ENCODE data around the gene MIGA2.
A peak's percentile ranks its signal among the peaks of the same experiment; 100 is the strongest.
"Not testable (repeated sequence)": the region's sequence is repeated elsewhere in the genome, so short reads cannot be mapped to it uniquely, and the experiment has no call there.

MIGA2 gene

GRCh38 chr9:129011170-129011569, 25.3 kb upstream of the MIGA2 start:
- DNase-seq (ENCODE audit: low spot score) = no peak

- no peak for DNase-seq (ENCODE audit: low spot score)
Observed at GRCh38 chr9:129011761-129012181, 24.7 kb upstream of the MIGA2 start.

- no peak for DNase-seq (ENCODE audit: low spot score)
Observed at GRCh38 chr9:129012343-129012742, 24.1 kb upstream of the MIGA2 start.

DNA sequence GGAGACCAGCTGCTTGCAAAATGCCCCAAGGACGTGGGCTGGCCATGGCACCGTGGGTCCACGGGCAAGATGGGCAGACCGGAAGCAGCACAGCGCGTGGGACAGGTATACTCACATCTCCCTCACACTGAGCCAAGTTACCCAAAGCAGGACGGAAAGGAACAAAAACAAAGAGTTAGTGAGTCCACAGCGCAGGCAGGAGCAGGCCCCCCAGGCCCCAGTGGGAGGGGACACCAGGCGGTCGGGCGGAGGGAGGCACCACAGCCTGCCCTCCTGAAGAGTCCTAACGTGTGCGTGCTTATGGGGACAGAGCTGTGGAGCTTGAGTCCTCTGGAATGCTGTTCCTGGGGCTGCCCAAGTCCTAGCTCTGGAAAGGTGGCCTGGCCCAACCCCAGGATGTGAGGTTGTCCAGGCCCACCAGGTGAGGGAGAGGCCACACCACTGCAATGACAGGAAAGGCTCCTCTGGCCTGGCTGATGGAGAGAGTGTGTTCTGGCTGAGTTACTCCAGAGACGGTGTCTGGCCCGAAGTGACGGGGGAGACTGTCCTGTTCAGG, 23.5 kb upstream of the MIGA2 start:
- no peak for DNase-seq (ENCODE audit: low spot score)

- no peak for DNase-seq (ENCODE audit: low spot score)
Observed at GRCh38 chr9:129013674-129014073, 22.8 kb upstream of the MIGA2 start.

GRCh38 chr9:129014124-129014523, 22.3 kb upstream of the MIGA2 start:
- DNase-seq (ENCODE audit: low spot score) = no peak

- DNase-seq (ENCODE audit: low spot score) = no peak
Observed at GRCh38 chr9:129014608-129015007, 21.8 kb upstream of the MIGA2 start.

GRCh38 chr9:129021091-129021490, 15.3 kb upstream of the MIGA2 start:
- DNase-seq (ENCODE audit: low spot score) = no peak

GRCh38 chr9:129022037-129022436, 14.4 kb upstream of the MIGA2 start:
- no peak for DNase-seq (ENCODE audit: low spot score)

DNA sequence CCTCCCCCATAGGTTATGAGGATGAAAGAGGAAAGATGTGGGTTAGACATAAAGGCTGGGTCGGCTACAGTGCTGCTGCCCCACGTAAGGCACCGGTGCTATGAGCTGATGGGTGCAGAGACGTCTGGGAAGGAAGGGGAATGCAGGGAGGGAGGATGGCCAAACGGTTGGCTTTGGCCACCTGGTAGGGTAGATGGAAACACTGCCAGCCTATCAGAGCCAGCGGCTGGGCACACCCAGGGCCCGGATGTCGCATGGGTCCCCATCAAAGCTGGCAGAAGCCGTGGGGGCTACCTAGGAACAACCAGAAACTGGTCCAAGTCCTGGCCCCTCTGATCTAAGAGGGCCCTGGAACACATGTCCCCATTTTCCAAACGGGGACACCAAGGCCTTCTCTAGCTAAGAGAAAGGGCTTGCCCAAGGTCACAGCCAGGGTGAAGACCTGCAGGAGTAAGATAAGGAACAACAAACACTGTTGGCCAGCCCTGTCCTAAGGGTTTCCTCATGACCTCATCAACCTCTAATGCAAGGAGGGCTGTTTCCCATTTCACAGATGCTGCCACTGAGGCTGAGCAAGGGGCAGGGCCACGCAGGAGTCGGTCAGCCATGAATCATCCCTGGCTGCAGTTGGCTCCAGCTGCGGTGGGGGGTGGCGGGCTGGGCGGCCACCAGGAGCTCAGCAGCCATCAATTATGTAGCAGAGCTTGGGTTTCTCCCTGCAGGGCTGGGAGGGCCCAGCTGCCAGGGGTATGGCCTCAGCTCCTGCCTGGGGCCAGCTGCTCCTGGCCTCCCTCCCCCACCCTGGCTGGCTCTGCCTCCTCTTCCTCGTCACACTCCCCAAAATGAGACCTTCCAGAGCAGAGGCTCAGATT, 13.2 kb upstream of the MIGA2 start:
- peak; percentile 74 for DNase-seq (ENCODE audit: low spot score)

DNA sequence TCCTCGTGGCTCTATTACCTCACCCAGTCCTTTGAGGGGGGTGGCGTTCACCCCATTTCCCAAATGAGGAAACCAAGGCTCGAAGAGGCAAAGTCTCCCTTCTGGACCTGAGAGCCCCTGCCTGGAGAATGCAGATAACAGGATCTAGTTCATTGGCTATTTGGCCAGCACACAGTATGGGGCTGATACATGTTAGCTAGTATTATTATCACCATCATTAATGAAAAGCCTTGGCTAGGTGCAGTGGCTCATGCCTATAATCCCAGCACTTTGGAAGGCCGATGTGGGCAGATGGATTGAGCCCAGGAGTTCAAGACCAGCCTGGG, 12.6 kb upstream of the MIGA2 start:
- peak; percentile 40 for DNase-seq (ENCODE audit: low spot score)

DNA sequence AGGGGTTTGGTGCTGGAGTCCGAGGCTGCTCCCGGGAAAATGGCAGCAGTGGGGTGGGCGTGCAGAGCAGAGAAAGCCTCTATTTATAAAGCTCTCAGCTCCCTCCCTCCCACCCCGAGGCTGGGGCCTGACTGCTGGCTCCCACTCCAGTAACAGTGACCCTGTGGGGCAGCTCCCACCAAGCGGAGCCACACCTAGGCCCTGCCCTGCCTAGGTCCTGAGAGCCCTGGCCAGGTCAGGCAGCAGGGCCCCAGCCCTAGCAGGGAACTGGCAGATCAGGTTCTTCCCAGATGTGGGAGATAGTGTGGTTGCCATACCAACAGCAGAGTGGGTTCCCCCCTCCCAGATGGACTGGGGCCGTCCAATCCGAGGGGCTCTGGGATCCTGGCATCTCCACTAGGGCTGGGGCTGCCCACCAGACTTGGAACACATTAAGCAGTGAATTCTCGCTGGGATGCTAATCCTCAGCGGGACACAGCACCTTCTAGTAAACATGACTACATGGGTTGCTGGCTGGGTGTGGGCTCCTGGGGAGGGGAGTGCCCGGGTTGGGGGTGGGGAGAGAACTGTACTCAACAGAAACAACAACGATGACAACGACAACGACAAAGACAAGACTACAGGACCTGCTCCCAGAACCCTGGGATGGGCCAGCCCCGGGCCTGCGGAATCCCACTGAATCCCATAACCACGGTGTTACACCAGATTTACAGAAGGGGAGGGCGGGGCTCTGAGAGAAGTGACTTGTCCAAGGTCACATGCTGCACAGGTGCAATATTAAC, 9.8 kb upstream of the MIGA2 start:
- peak; percentile 60 for DNase-seq (ENCODE audit: low spot score)

DNA sequence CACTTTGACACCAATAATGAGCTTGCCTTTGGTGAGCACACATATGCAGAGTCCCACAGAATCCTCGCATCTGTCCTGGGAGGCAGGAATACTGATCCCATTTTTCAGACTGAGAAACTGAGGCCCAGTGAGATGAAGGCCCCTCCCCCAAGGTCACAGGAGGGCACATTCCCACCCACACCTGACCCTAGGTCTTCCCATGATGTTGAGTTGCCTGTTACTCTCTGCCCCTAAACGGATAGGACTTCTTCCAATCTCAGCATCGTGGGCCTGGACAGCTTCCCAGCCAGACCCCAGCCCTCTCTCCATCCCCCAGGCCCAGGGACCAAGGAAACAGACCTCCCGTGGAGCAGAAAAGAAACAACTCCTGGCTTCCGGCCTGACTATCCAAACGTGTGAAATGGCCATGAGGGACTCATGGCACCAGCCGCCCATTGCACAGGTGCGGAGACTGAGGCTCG, 9.2 kb upstream of the MIGA2 start:
- peak; percentile 47 for DNase-seq (ENCODE audit: low spot score)

GRCh38 chr9:129027685-129028191, 8.7 kb upstream of the MIGA2 start:
- DNase-seq (ENCODE audit: low spot score) = no peak

- DNase-seq (ENCODE audit: low spot score) = peak; percentile 94
Observed at GRCh38 chr9:129028192-129028966, 8.0 kb upstream of the MIGA2 start, which contains the start of gene SH3GLB2. Gene SH3GLB2, minus strand, starts transcription at chr9:129028331. Its CDS starts 177 bp downstream, at chr9:129028154.

DNA sequence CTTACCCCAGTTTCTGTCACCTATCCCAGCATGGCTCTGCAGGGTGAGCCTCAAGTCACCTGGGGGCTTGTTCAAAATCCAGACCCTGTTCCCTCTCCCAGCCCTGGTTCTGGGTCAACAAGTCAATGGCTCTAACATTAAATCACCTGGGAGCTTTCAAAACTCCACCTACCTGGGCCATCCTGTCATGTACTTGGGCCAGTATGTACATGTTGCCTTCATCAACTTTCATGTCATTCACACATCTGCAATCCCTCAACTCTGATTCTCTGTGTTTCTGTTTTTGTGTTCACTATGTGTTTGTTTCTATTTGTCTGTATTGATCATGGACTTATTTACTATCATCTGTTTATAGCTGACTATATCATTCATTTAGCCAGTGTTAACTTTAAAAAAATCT, 6.2 kb upstream of the MIGA2 start:
- DNase-seq (ENCODE audit: low spot score) = no peak

- no peak for DNase-seq (ENCODE audit: low spot score)
Observed at GRCh38 chr9:129031514-129031913, 4.9 kb upstream of the MIGA2 start.

DNA sequence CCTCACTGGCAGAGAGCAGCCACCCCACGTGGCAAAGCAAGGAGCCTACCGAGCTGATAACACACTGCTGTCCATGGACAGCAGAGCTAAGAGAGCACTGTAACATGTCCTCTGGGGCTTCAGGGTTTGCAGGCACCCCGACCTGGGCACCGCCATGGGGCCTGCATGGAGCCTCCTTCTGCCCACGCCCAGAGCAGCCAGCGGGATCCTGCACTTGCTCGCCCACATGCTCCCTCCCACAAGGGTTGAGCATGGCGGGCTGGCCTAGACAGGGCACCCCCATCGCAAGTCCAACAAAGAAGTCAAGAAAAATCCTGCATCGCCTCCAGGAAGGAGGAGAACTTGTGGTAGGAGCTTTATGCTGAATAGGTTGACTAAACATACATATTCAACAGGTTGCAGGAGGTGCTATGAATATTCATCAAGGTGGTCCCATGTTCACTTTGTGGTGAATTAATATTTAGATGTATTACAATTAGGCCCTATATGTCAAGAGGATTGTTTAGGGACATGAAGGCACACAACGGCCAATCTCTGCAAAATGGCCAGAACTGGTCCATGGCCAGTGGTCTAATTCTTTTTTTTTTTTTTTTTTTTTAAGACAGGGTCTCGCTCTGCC, 3.8 kb upstream of the MIGA2 start:
- DNase-seq (ENCODE audit: low spot score) = no peak

- peak; percentile 35 for DNase-seq (ENCODE audit: low spot score)
Observed at GRCh38 chr9:129033216-129033615, 3.2 kb upstream of the MIGA2 start.

GRCh38 chr9:129035838-129036237, 588 bp upstream of the MIGA2 start:
- DNase-seq (ENCODE audit: low spot score) = not testable (repeated sequence)

Measured in hematopoietic multipotent progenitor cell treated with erythropoietin and hydrocortisone succinate and interleukin-3 and kit ligand, for 17 days (in vitro differentiated cells).